Stimulated activated CD4-positive, alpha-beta T cell treated with anti-CD3 and anti-CD28 coated beads, TNF-alpha, amount 100 ng/mL, for 4 hours (primary cell): ENCODE data around the gene SERTAD1.
"Not testable (repeated sequence)": the region's sequence is repeated elsewhere in the genome, so short reads cannot be mapped to it uniquely, and the experiment has no call there.

Experiments
- DNase-seq, 3 experiments: peaks; one replicate each; pipeline ENCODE4 v3.0.0-alpha.2; 2020; ENCODE audit warnings: low read depth in 3 of 3

The SERTAD1 gene

DNA sequence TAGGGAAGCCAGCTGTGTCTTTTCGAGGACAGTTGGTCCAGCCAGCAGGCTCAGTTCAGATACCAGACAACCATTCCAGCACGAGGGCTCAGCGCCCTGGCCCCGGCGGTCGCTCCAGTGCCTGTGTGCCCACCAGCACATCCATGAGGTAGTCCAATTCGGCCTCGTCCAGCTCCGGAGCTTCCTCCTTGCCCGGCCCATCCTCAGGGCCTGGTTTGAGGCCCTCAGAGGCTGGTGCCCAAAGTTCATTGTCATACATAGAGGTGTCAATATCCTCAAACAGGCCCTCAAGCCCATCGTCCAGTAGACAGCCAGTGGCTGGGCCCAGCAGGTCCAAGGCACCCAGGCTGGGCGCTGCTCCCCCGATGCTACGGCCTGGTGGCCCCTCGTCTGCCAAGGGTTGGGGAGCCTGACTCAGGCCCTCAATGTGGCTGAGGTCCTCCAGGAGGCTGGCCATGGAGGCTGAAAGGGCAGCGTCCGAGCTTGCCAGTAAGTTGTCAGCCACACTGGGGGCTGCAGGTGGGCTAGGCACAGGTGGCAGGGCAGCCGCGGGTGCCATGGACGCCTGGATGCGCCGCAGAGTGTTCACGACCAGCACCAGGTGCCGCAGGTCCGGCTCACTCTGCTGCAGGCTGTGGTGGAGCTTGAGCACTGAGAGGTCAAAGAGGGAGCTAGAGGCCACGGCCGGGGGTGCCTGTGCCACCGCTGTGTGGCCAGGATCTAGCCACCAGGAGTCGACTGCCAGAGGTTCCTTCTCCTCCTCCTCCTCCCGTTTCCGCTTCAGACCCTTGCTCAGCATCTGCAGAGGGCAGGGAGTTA lies 2.8 kb downstream of the SERTAD1 start:
- no peak for DNase-seq

- DNase-seq, result no peak
These were observed 3.6 kb downstream of the SERTAD1 start for GRCh38 chr19:40421993-40422747.

DNA sequence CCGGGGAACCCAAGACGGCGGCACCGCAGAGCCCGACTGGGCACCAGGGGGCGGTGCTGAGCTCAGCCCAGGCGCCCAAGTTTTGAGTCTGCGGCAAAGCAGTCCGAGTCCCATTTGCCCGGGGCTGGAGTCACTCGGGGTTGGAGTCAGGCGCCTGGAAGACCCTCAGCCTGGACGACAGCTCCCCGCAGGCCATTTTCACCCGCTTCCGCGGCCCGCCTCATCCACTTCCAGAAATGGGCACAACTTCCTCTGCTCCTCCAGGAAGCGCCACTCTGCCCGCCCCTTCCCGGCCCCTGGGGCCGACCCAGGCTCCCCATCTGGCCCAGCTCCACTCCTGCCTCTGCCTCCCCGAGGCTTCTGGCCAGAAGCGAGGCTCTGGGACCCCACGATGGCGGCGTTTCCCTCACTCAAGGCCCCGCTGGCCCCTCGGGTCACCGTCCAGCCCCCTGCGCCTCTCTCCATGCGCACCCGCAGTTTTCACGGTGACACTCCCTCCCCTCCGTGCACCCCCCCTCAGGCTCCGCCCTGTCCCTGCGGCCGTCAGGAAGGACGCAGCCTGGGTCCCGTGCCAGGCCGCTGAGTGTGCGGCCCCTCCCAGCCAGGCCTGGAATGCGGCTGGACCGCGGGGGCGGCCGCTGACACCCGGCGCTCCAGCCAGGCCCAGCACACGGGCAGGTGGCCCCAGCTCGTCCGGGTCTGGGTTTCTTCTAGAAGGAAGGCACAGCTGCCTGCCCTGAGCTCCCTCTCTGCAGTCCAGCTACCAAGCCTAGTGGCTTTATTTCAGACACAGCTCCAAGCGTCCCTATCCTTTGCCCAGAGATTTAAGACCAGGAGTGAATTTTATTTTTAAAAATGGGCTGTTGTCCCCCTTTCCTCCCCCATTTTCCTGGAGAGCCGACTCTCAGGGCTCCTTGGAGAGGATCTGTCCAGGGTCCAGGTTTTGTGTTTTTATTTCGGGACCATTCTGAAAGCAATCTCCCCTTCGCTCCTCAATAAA lies 4.7 kb downstream of the SERTAD1 start:
- peak; percentile 46 to 59 (median 53) for DNase-seq

DNA sequence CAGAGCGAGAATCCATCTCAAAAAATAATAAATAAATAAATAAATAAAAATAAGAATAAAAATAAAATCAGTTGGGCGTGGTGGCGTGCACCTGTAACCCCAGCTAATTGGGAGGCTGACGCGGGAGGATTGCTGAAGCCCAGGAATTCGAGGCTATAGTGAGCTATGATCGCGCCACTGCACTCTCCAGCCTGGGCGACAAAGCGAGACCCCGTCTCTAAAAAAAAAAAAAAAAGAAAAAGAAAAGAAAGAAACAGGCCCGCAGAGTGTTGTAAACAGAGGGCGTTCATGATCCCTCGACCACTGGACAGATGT lies 5.4 kb downstream of the SERTAD1 start:
- DNase-seq, result no peak

- DNase-seq, result no peak
These were observed 6.0 kb downstream of the SERTAD1 start for GRCh38 chr19:40419780-40420179.

GRCh38 chr19:40419066-40419612 lies 6.7 kb downstream of the SERTAD1 start:
- no peak for DNase-seq

DNA sequence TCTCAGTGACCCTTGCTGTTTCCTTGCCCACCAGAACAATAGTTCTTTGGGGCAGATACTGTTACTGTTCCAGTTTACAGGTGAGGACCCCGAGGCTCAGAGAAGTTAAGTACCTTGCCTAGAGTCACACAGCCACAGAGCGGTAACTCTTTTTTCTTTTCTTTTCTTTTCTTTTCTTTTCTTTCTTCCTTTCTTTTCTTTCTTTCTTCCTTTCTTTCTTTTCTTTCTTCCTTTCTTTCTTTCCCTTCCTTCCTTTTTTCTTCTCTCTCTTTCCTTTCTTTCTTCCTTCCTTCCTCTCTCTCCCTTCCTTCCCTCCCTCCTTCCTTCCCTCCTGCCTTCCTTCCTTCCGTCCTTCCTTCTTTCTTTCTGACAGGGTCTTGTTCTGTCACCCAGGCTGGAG lies 7.8 kb downstream of the SERTAD1 start:
- DNase-seq, result no peak

GRCh38 chr19:40417643-40417981 lies 8.2 kb downstream of the SERTAD1 start:
- no peak for DNase-seq

DNA sequence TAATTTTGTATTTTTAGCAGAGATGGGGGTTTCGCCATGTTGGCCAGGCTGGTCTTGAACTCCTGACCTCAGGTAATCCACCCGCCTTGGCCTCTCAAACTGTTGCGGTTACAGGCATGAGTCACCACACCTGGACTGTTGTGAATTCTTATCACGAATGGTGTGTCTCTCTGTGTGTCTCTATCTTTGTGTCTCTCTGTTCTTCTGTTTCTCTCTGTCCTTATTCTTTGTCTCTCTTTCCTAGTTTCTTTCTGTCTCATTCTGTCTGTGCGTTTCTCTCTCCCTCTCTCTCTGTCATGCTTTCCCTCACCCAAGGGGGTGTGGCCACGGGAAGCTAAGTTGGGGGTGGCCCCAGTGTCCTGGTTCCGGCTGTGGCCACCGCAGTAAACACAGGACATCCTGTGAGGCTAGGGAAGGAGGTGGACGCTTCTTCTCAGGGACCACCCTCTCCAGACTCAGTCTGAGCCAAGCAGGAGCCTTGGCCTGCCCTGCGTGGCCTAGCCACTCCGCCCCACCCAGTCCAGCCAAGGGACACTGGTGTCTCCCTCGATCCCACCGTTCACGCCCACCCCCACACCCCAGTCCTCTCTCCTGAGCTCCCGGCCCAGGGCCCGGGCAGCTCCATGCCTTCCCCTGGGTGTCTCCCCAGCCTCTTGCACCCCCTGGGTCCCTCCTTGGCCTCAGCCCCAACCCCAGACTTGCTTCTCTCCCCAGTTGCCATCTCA lies 8.7 kb downstream of the SERTAD1 start:
- DNase-seq, result no peak

GRCh38 chr19:40415768-40416167 lies 10.0 kb downstream of the SERTAD1 start:
- DNase-seq, result no peak

- no peak for DNase-seq
These were observed 11.0 kb downstream of the SERTAD1 start for GRCh38 chr19:40414542-40415535.

GRCh38 chr19:40413291-40413845 lies 12.4 kb downstream of the SERTAD1 start, which contains the start of gene PRX:
PRX (minus strand) TSS chr19:40413378; CDS start chr19:40407932, 5,446 bp downstream.
- DNase-seq, result no peak

- no peak for DNase-seq
These were observed 12.9 kb downstream of the SERTAD1 start for GRCh38 chr19:40412866-40413265.

DNA sequence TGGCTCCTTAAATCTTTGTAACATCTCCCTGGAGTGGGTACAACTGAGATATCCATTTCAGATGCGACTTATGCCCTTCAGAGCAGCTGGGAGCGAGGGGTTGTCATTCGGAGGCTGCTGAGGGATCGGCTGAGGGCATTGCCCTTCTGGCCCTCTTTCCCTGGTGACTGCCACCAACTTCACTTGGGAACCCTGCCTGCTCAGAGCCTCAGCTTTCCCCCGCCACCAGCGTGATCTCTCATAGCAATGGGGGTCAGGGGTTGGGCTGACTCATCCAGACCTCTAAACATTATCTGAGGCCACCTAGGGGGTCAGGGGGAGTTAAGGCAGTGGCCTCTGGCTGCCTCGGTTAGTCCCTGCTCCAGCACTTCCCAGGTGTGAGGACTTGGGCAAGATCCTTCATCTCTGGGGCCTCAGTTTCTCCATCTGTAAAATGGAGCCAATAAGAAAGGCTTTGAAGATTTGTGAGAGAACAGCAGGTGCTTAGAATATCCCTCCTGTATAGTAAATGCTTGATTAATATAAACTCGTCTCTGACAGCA lies 13.8 kb downstream of the SERTAD1 start:
- no peak for DNase-seq

- no peak for DNase-seq
These were observed 14.5 kb downstream of the SERTAD1 start for GRCh38 chr19:40411125-40411842.

DNA sequence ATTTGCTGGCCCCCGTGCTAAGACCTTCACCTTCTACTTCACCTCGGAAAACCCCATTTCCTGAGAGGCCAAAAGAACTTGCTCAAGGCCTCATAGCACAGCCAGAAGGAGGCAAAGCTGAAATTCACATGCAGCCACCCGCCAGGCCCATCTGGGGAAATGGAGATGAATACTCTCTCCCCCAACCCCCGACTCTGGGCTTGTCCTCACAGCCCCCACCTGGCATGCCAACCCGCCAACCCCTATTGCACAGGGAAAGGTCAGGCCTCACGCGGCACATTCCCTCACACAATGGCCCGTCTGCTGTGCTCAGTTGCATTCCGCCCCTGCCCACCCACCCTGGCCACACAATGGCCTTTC lies 15.8 kb downstream of the SERTAD1 start:
- no peak for DNase-seq

DNA sequence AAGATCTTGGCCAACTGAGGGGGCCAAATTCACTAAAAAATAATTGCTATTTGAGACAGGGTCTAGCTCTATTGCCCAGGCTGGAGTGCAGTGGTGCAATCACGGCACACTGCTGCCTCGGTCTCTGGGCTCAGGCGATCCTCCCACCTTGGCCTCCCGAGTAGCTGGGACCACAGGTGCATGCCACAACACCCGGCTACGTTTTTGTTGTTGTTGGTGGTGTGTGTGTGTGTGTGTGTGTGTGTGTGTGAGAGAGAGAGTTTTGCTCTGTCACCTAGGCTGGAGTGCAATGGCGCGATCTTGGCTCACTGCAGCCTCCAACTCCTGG lies 17.2 kb downstream of the SERTAD1 start:
- not testable (repeated sequence) for DNase-seq

- no peak for DNase-seq
These were observed 17.8 kb downstream of the SERTAD1 start for GRCh38 chr19:40407714-40408597.
